Small intestine (tissue), 16 donors: ENCODE results near the gene DUSP9. TPM values are rescaled to one million over a fixed set of nuclear protein-coding genes. Genes with fewer than 3 reads are reported as not detected.

ENCODE experiments used
- DNase-seq, 2 donors: peaks; one replicate each; pipeline versions ENCODE4 v3.0.0 to v3.0.0-alpha.2; 2013
- FAIRE-seq: peaks from 2 replicates; lab custom pipeline; 2012; peaks lifted over from hg19 to GRCh38; lab: Jason Lieb, UNC
- H3K27ac ChIP-seq, 3 donors: one replicate each; pipeline ENCODE4 v1.5.1; 2013; ENCODE audit warnings: low read length in 2 of 3, mild to moderate bottlenecking in 2 of 3, control low read depth in 1 of 3, inconsistent platforms in 1 of 3, low read depth in 1 of 3, moderate library complexity in 1 of 3
- H3K27me3 ChIP-seq, 3 donors: one replicate each; pipeline ENCODE4 v1.6.1; 2013; ENCODE audit warnings: low read length in 3 of 3, inconsistent platforms in 1 of 3; ENCODE audit not compliant: control insufficient read depth in 3 of 3, insufficient read depth in 3 of 3
- H3K36me3 ChIP-seq, 3 donors: one replicate each; pipeline ENCODE4 v1.6.1; 2013; ENCODE audit warnings: low read length in 3 of 3, inconsistent platforms in 1 of 3, low read depth in 1 of 3, mild to moderate bottlenecking in 1 of 3, moderate library complexity in 1 of 3; ENCODE audit not compliant: control insufficient read depth in 3 of 3, insufficient read depth in 2 of 3
- H3K4me1 ChIP-seq, 3 donors: one replicate each; pipeline ENCODE4 v1.6.1; 2013; ENCODE audit warnings: low read length in 2 of 3, inconsistent platforms in 1 of 3, low read depth in 1 of 3, mild to moderate bottlenecking in 1 of 3, moderate library complexity in 1 of 3; ENCODE audit not compliant: control insufficient read depth in 3 of 3, insufficient read depth in 2 of 3
- H3K4me3 ChIP-seq, 3 donors: one replicate each; pipeline ENCODE4 v1.5.1; 2013; ENCODE audit warnings: low read length in 3 of 3, control low read depth in 1 of 3, inconsistent platforms in 1 of 3, low read depth in 1 of 3, mild to moderate bottlenecking in 1 of 3, moderate library complexity in 1 of 3
- H3K9me3 ChIP-seq, 2 donors: one replicate each; pipeline ENCODE4 v1.6.1; 2013; ENCODE audit warnings: low read depth in 1 of 2, low read length in 1 of 2; ENCODE audit not compliant: control insufficient read depth in 2 of 2, insufficient read depth in 1 of 2
- WGBS, 3 donors: extraction: QIAGEN DNeasy Blood & Tissue Kit; methylation state at CpG; one replicate each; pipeline ENCODE4 v1.1.7; 2013; 5-methylcytosine and 5-hydroxymethylcytosine counted together
- long read RNA-seq, 10 donors: transcript quantifications; one replicate each; lab custom pipeline, GENCODE V29; 2026
- polyA plus RNA-seq, 4 donors: library from polyadenylated mRNA; stranded (reverse) in 3 of 4; unstranded in 1 of 4; fragments of 200-250 nt in 3 of 4; fragments of 120-200 nt in 1 of 4; gene quantifications; one replicate each; pipeline versions ENCODE4 v1.2.1 to v1.2.3, GENCODE V29; 2013
- donor health status: healthy with polysubstance abuse.
- donor health status: control.
- donor health status: control.
- donor health status: Bipolar disorder and iron deficiency.
- donor health status: healthy.

DUSP9 gene
- 1 to 10 TPM in 1 of 4 donors, under 1 TPM in 1, not detected in 2; 0.06 to 5.5 TPM for polyA plus RNA-seq
- long read RNA-seq, donor 1, partial matches to known transcripts, result 0 of 2 reads
- long read RNA-seq, donor 1, other reads (novel, unspliced or antisense), result 0 of 2 reads
- long read RNA-seq, donor 2, result 0 reads
- long read RNA-seq, donor 3, result 0 reads
- long read RNA-seq, donor 4, result 0 reads
- long read RNA-seq, donor 5, result 0 reads
- long read RNA-seq, donor 6, result 0 reads
- long read RNA-seq, donor 7, result 0 reads
- long read RNA-seq, donor 8, partial matches to known transcripts, result 0 of 1 reads
- long read RNA-seq, donor 8, other reads (novel, unspliced or antisense), result 0 of 1 reads
- long read RNA-seq, donor 9, result 0 reads
- long read RNA-seq, donor 10, result 0 reads

GRCh38 chrX:153646620-153647373, at the start of gene DUSP9:
Gene DUSP9, plus strand, starts transcription at chrX:153647203. Its CDS starts 751 bp downstream, at chrX:153647954.
- Histone ChIP-seq H3K4me1 (no peaks in the 10 kb centered on the region), H3K27me3 (peaks cover 15 to 57% (median 23%) of the 10 kb centered on the region in 3 donors), H3K36me3 (no peaks in the 10 kb centered on the region), H3K27ac (no peak within 1 kb of the TSS), H3K4me3 (peak within 1 kb of the TSS in 1 of 3 donors; percentile 26), H3K9me3 (no peaks in the 10 kb centered on the region)
- peak; percentile 18 to 66 for DNase-seq
- 2 to 29% (median 3%) methylated on average over 30 to 53 of the region's 53 CpGs for WGBS, 3 donors
- FAIRE-seq, result no peak

- H3K36me3 ChIP-seq, result peaks cover 0 to 26% (median 0%) of the 10 kb centered on the region in 3 donors
- peak within 1 kb of the TSS; percentile 59 to 74 (median 60) for H3K27ac ChIP-seq
- H3K4me3 ChIP-seq, result peak within 1 kb of the TSS; percentile 68 to 73 (median 69)
- H3K9me3 ChIP-seq, result no peaks in the 10 kb centered on the region
- no peaks in the 10 kb centered on the region for H3K27me3 ChIP-seq
- FAIRE-seq, result no peak
- H3K4me1 ChIP-seq, result peaks cover 0 to 8% (median 0%) of the 10 kb centered on the region in 3 donors
- DNase-seq, result peak; percentile 35 to 59
- 0 to 40% (median 5%) methylated on average over 26 to 79 of the region's 79 CpGs for WGBS, 3 donors
Measured at GRCh38 chrX:153598541-153599191, 48.3 kb upstream of the DUSP9 start, which contains the start of gene CCNQ. Gene CCNQ, minus strand, starts transcription at chrX:153599139. Its CDS starts 66 bp downstream, at chrX:153599073.

GRCh38 chrX:153599192-153600031, 47.6 kb upstream of the DUSP9 start:
- DNase-seq (peak; percentile 86 to 93), FAIRE-seq (no peak)
- no peaks in the 10 kb centered on the region for H3K27me3 ChIP-seq
- H3K4me1 ChIP-seq, result peaks cover 0 to 8% (median 0%) of the 10 kb centered on the region in 3 donors
- peak overlapping the region; percentile 49 to 69 (median 53) for H3K4me3 ChIP-seq
- 0 to 31% (median 17%) methylated on average over 27 to 78 of the region's 79 CpGs for WGBS, 3 donors
- no peaks in the 10 kb centered on the region for H3K9me3 ChIP-seq
- H3K36me3 ChIP-seq, result peaks cover 0 to 19% (median 0%) of the 10 kb centered on the region in 3 donors
- H3K27ac ChIP-seq, result peak overlapping the region in 2 of 3 donors; percentile 50 to 60

GRCh38 chrX:153600032-153600373, 47.0 kb upstream of the DUSP9 start:
- Histone ChIP-seq H3K4me3 (peak overlapping the region in 2 of 3 donors; percentile 49 to 69), H3K9me3 (no peaks in the 10 kb centered on the region), H3K27me3 (no peaks in the 10 kb centered on the region), H3K27ac (peak overlapping the region in 1 of 3 donors; percentile 50), H3K4me1 (peaks cover 0 to 8% (median 0%) of the 10 kb centered on the region in 3 donors), H3K36me3 (peaks cover 0 to 14% (median 0%) of the 10 kb centered on the region in 3 donors)
- DNase-seq (peak; percentile 7 to 9), FAIRE-seq (no peak)
- 4 to 30% (median 17%) methylated on average over 2 of the region's 2 CpGs for WGBS, 3 donors

GRCh38 chrX:153600921-153601320, 46.1 kb upstream of the DUSP9 start:
- H3K27me3 ChIP-seq, result no peaks in the 10 kb centered on the region
- FAIRE-seq (no peak), DNase-seq (no peak)
- H3K4me1 ChIP-seq, result peaks cover 0 to 8% (median 0%) of the 10 kb centered on the region in 3 donors
- peaks cover 0 to 5% (median 0%) of the 10 kb centered on the region in 3 donors for H3K36me3 ChIP-seq
- H3K9me3 ChIP-seq, result no peaks in the 10 kb centered on the region
- no peak overlapping the region for H3K4me3 ChIP-seq
- 77 to 82% (median 81%) methylated on average over 6 to 7 of the region's 7 CpGs for WGBS, 3 donors
- no peak overlapping the region for H3K27ac ChIP-seq

- no peaks in the 10 kb centered on the region for H3K36me3 ChIP-seq
- peaks cover 0 to 8% (median 0%) of the 10 kb centered on the region in 3 donors for H3K4me1 ChIP-seq
- no peak overlapping the region for H3K4me3 ChIP-seq
- DNase-seq, result no peak
- no peaks in the 10 kb centered on the region for H3K9me3 ChIP-seq
- WGBS, 3 donors, result 78 to 93% (median 91%) methylated on average over 12 of the region's 12 CpGs
- H3K27ac ChIP-seq, result no peak overlapping the region
- no peaks in the 10 kb centered on the region for H3K27me3 ChIP-seq
- FAIRE-seq, result no peak
Measured at GRCh38 chrX:153601511-153602110, 45.4 kb upstream of the DUSP9 start.

- no peak for FAIRE-seq
- Histone ChIP-seq H3K4me3 (no peak overlapping the region), H3K9me3 (no peaks in the 10 kb centered on the region), H3K27me3 (no peaks in the 10 kb centered on the region), H3K4me1 (peaks cover 0 to 8% (median 0%) of the 10 kb centered on the region in 3 donors), H3K27ac (no peak overlapping the region), H3K36me3 (no peaks in the 10 kb centered on the region)
- no peak for DNase-seq
- WGBS, 3 donors, result 89 to 96% (median 92%) methylated on average over 3 of the region's 3 CpGs
Measured at GRCh38 chrX:153602601-153603000, 44.4 kb upstream of the DUSP9 start.
